ENCODE data around the gene TMEM130.

- TF ChIP-seq EZH2phosphoT487 (IDR thresholded peaks at IDR 0.05; ENCODE audit: borderline replicate concordance) (no peak), CTCF (conservative IDR thresholded peaks at IDR 0.05; ENCODE audit: low read length) (no peak)
Observed at GRCh38 chr7:98840096-98840495, 29.7 kb downstream of the TMEM130 start.
